Activated CD4-positive, CD25-positive, alpha-beta regulatory T cell treated with anti-CD3 and anti-CD28 coated beads, Interleukin-2, amount 50 U/mL, for 16 hours (primary cell): ENCODE results near the gene GALNT12.

Source experiments
- DNase-seq: peaks from one replicate; pipeline ENCODE4 v3.0.0-alpha.2; 2020; ENCODE audit warnings: low read depth, low spot score

The GALNT12 gene, protein sequence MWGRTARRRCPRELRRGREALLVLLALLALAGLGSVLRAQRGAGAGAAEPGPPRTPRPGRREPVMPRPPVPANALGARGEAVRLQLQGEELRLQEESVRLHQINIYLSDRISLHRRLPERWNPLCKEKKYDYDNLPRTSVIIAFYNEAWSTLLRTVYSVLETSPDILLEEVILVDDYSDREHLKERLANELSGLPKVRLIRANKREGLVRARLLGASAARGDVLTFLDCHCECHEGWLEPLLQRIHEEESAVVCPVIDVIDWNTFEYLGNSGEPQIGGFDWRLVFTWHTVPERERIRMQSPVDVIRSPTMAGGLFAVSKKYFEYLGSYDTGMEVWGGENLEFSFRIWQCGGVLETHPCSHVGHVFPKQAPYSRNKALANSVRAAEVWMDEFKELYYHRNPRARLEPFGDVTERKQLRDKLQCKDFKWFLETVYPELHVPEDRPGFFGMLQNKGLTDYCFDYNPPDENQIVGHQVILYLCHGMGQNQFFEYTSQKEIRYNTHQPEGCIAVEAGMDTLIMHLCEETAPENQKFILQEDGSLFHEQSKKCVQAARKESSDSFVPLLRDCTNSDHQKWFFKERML

DNA sequence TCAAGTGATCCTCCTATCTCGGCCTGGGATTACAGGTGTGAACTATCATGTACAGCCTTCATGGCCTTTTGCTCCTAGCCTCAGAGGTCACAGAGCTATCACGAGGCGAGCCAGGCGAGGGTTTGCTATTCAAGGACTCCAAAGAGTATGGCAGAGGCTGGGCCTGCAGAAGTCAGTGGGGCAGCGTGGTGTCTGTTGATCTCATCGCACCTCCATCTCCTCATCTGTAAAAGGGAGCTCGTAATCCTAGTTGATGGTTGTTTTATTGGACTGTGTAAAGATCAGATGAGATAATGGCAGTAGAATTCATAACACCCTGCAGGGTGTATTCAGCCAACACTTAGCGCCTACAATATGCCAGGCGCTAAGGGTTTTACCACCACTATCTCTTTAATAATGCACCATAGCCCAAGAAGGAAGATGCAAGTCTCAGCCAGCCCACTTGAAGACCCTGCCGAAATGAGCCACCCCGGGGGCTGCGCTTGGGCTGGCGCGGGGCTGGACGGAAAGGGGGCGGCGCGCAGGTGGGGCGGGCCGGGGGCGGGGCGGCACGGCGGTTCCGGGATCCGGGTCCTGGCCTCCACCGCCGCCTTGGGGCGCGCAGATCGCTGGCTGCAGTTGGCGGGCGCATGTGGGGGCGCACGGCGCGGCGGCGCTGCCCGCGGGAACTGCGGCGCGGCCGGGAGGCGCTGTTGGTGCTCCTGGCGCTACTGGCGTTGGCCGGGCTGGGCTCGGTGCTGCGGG is at the start of gene GALNT12:
Gene GALNT12 (plus strand): TSS at position 601 of the 744 bp plus-strand sequence. CDS start 29 bp downstream, at position 630.
- no peak for DNase-seq

DNA sequence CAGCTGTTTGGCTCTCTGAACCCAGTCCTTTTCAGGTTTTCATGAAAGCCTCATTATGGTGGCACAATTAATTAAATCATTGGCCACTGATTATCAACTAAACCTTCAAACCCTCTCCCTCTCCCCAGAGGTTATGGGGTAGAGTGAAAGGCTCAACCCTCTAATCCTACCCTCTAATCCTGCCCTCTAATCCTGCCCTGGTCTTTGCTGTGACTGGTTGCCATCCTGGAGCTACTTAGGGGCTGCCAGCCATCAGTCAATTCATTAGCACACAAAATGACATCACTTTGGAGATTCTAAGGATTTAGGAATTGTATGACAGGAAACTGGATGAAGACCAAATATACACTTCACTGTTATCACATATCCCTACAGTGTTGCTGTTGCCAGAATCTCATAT is 47.2 kb upstream of the GALNT12 start:
- no peak for DNase-seq

GRCh38 chr9:98763986-98764745 is 43.3 kb upstream of the GALNT12 start:
- DNase-seq: no peak

- DNase-seq: no peak
Observed at GRCh38 chr9:98765256-98765655, 42.2 kb upstream of the GALNT12 start.

DNA sequence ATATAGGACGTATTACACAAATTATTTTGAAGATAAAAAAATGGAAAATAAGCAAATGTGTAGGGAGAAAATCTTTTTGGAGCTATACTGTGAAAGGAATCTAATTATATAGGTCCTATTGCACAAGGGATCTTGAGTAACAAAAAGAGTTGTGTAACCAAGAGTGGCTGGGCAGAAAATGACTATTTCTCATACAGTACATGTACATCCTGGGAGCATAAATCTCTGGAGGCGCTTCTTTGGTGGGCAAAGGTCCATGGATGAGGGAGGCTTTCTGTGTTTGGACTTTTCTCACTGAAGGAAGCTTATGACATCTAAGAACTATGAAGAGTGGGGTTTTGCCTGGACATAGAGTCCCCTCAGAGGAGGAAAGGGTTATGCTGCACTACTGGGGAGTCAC is 40.9 kb upstream of the GALNT12 start:
- no peak for DNase-seq

DNA sequence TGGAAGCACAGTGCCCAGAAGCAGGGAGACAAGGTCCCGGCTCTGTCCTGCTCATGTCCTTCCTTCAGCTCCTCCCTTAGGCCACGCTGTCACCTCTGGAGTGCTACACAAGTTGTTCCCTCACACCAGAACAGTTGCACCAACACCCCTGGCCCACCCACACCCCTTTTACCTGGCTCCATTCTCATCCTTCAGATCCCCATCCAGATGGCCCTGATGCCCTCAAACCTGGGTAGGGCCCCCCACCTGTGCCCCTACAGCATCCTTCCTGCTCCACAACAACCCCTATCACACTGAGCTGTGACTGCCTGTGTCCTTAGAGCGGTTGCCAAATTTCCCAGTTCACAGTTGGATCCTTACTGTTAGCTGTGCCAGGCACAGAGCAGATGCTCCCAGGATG is 40.3 kb upstream of the GALNT12 start:
- no peak for DNase-seq

GRCh38 chr9:98767915-98768314 is 39.6 kb upstream of the GALNT12 start:
- no peak for DNase-seq

DNA sequence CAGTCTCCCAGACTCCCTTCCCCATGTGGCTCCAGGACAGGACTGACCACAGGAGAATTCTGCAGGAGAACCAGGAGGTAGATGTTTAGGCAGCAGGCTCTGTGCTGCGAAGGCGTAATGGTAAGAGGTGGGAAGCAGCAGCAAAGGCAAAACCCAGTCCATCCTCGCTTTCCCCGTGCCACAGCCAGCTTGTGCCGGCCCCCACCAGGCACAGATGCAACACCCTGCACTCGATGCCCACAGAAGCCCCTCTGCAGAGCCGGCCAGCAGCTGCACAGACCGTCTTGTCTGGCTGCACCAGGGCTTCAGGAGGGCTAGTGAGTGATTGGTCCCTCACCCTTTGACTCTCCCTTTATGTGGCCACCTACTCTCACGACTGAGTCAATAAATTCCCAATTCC is 39.1 kb upstream of the GALNT12 start:
- no peak for DNase-seq

GRCh38 chr9:98770717-98771116 is 36.8 kb upstream of the GALNT12 start:
- DNase-seq: no peak

DNA sequence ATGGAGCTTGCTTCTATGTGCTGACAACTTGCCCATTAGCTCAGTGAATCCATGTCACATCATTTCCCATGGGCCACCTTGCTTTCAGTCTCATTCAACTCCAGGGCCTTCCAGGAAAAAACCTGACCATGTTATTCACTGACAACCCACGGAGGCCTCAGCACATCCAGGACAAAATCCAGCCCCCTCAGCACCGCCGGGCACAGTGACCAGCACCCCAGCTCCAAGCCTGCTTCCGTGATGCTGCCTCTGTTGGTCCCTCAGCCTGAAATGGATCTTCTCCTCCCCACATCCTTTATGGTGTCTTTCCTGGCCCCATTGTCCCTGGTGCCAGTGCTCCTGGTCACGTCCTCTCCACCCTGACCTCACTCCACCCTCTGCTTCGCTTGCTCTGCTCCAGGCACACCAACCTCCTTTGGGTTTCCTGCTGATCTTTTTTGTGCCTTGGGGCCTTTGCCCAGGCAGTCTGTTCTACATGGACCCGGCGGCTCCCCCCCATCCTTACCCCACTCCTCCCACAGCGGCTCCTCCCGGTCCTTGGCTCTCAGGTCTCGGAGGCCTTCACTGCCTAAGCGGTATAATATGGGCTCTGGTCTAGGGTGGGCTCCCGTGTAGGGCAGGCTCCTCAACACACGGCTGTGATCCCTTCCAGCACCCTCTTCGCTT is 36.1 kb upstream of the GALNT12 start:
- no peak for DNase-seq

DNA sequence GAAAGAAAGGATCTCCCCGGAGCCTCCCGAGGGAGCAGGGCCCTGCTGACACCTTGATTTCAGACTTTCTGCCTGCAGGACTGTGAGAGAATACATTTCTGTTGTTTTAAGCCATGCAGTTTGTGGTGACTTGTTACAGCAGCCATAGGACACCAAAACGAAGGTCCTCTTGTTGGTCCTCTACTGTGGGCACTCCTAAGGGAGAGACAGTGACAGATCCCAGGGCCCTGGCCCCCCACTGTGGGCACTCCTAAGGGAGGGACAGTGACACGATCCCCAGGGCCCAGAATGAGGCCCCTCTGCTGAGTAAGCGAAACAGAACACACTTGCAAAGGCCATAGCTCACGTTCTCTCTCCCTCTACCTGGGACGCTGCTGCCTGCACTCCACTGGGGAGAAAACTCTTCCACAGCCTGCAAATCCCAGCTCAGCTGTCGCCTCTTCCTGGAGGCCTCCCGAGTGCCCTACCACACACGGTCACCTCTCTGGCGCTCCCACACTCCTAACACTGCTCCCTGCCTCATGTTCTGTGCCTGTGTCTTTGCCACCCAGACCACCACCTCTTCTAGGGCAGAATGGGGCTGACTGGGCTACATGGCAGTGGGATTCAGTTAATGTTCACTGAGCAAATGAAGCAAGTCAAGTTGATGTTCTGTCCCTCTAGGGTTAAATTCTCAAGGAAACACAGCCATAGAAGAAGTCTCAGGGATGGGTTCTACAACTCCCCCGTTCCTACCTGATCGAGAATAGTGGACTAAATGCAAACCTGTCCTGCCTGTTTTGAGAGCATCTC is 34.9 kb upstream of the GALNT12 start:
- no peak for DNase-seq

DNA sequence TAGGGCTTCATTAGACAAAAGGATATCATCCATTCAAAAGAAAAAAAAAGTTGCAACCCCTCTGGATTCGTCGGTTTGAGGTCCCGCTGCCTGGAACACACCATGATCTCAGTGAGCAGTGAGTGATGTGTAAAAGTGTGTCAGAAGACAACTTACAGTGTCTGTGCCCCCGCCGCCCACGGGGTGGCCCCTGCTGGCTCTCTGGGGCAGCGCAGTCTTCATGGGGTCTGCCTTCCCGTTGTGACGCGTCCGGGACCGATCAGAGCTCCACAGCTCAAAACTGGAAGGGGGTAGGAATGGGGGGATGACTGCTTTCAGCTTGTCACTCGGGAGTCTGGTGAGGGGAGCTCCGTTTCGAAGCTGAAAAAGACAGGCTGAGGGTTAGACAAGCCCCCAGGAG is 33.7 kb upstream of the GALNT12 start:
- no peak for DNase-seq

- DNase-seq: no peak
Observed at GRCh38 chr9:98774746-98775145, 32.7 kb upstream of the GALNT12 start.

- no peak for DNase-seq
Observed at GRCh38 chr9:98775831-98776441, 31.5 kb upstream of the GALNT12 start.

- DNase-seq: no peak
Observed at GRCh38 chr9:98777618-98778017, 29.9 kb upstream of the GALNT12 start.

GRCh38 chr9:98778251-98778650 is 29.2 kb upstream of the GALNT12 start:
- DNase-seq: no peak

GRCh38 chr9:98778711-98779530 is 28.5 kb upstream of the GALNT12 start:
- DNase-seq: no peak

- DNase-seq: no peak
Observed at GRCh38 chr9:98780059-98780749, 27.3 kb upstream of the GALNT12 start.
